Subcutaneous adipose tissue (tissue), 4 donors: ENCODE data around the gene SIM2. TPM values are rescaled to one million over a fixed set of nuclear protein-coding genes. Genes with fewer than 3 reads are reported as not detected.

Source experiments
- CTCF ChIP-seq: fragments of 450-650 bp; IDR thresholded peaks from one replicate; pipeline ENCODE4 v1.5.1; 2016; ENCODE audit warnings: low read depth, mild to moderate bottlenecking, control low read depth, antibody characterized with exemption, moderate library complexity
- total RNA-seq, 4 donors: library from RNA; depleted of rRNA; stranded (reverse); fragments of >200 nt; gene quantifications; one replicate each; pipeline ENCODE4 v1.1.0, GENCODE V29; 2016

The SIM2 gene
- total RNA-seq, 4 donors from 2014 or later, result not detected

DNA sequence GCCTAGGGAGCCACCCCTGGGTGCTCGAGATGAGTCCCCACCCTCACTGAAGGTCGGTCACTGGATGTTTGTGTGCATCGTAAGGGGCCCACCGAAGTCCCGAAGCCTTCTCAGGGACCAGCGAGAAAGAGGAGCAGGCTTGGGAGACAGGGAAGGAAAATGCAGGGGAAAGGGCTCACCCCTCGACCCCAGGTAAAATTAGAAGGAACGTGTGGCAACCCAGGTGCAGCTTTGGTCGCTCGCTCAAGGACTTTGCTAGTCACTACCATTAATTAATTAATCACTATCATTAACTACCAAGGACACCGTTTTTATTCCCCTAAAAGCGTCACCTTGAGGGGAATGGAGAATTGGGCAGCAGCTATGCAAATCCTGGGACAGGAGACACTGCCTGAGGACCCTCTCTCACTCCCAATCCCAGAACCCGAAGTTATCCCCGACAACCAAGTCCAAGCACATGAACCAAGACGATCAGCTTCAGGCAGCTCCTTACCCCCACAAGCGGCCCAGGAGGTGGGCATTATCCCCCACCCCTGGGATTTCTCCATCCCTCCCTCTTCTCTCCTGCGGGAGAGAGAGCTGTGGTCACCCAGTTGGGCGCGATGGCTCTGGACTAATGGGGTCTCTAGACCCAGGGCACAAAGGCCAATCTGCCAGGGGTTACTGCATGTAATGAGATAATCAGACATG lies 4.2 kb upstream of the SIM2 start:
- no peak for TF ChIP-seq CTCF

DNA sequence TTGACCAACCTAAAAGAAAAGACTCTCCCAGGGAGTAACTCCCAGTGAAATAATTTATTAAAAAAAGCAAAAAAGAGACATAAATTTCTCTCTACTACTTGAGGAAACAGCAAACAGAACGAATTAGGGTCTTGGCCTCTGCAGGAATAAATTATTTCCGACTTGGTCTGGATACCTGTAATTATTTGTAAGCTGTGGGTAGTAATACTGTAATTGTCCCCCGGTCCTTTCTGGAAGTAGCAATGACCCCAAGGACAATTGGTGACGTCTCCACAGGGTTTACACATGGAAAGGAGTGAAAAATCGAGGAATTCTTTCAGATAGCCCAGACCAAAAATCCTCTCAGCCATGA lies 3.7 kb upstream of the SIM2 start:
- TF ChIP-seq CTCF, result no peak

DNA sequence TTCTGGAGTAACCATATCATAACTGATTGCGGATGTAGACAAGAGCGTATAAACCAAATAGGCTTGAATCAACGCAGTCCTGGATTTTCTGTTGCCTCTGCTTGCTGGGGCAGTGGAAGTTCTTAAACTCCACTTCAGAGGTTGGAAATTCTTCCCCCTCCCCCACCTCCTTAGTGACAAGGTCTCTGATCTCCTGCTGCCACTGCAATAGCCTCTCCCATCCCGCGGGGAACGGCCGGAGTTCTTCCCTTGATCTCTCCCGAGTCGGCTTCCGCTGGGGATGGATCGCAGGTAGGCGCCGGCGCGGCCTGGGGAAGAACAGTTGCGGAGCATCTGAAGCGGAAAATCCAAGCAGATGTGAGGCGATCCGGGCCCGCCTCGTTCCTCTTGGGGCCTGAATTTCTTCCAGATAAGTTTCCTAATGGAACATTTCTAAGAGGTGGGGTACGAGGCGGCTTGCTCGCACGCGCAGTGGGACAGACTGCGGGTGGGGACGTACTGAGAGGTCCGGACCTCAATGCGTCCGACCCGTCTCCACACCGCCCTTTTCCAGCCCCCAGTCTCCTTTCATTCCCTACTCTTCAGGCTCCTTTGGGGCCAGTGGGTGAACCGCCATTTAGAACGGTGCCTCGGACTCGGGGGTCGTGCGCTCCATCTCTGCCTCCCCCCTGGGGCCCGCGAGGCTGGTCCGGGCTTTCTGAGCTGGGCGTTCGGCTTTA lies 3.1 kb upstream of the SIM2 start:
- no peak for TF ChIP-seq CTCF

DNA sequence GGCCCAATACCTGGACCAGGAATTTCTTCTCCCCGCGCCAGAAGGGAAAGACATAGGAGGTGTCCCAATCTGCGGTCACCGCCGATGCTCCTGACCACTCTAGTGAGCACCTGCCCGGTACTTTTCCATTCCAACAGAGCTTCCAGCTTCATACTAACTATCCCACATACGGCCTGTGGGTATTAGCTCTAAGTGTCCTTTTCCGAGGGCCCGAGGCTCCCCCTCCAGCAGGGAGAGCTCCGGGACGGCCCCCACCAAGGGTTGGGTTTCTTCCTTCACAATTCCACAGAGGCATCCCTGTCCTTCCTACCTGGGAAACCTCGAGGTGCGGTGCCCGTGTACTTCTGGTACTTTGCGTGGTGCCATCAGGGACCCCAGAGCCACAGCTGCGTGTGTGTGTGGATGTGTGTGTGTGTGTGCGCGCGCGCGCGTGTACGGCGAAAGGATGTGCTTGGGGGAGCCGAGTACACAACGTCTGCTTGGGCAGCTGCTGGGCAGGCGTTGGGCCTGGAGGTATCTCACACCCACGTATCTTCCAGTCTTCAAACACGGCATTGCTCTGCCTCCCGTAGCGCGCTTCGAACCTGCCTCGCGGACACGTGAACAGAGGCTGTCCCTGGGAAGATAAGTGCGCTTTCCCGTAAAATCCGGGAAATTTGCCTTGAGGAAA lies 2.4 kb upstream of the SIM2 start:
- TF ChIP-seq CTCF, result no peak

DNA sequence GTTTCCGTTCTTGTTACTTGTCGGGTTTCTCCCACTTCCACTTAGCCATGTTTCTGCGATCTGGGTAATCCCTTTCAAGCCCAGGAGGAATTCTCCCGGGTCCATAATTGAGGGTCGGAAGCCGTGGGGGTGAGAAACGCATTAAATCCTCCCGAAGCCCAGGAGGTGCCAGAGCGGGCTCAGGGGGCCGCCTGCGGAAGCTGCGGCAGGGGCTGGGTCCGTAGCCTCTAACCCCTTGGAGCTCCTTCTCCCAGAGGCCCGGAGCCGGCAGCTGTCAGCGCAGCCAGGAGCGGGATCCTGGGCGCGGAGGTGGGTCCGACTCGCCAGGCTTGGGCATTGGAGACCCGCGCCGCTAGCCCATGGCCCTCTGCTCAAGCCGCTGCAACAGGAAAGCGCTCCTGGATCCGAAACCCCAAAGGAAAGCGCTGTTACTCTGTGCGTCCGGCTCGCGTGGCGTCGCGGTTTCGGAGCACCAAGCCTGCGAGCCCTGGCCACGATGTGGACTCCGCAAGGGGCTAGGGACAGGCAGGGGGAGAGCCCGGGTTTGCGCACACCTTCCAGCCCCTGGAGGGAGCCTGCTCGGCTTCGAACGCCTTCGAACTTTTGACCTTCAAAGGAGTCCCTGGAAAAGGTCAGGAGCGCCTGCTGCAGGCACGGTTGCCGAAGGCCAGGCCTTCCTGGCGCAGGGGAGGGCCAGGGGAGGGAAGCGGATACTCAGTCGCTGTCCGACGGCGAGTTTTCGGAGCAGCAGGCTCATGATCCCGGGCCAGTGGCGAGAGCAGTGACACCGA lies 1.7 kb upstream of the SIM2 start:
- no peak for TF ChIP-seq CTCF

DNA sequence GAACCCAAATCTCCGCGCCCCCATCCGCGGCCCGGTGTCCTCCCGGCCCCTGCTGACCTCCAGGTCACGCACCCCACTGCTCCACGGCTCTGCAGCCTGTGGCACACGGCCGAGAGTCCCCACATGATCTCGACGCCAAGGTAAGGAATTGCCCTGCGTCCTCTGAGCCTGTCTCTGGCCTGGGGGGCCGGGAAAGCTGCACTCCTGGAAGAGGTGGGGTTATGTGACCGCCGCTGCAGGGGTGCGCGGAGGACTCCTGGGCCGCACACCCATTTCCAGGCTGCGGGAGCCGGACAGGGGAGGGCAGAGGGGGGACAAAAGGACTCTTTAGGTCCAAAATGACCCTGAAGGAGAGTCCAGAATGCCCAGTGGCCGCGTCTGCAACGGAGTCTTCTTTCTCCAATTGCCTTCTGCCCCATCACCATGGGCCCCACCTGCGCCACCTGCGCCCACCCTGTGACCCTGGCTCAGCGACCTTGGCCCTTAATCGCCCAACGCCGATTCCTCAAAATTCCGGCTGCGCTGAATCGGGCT lies 997 bp upstream of the SIM2 start:
- TF ChIP-seq CTCF, result no peak
